Neural cell (in vitro differentiated cells): ENCODE results near the gene PLD5. TPM values are rescaled to one million over a fixed set of nuclear protein-coding genes. Genes with fewer than 3 reads are reported as not detected.

ENCODE experiments used
- H2AFZ ChIP-seq: fragments of 200-600, 300-800 bp; sonication (generic), shearing (Covaris generic); 2 replicates; pipeline ENCODE4 v1.6.0; 2014; ENCODE audit warnings: low read depth, mild to moderate bottlenecking, antibody characterized with exemption, low read length, moderate library complexity
- H3F3A ChIP-seq: fragments of 200-600 bp; shearing (Covaris generic); 2 replicates; pipeline ENCODE4 v1.6.1; 2016; ENCODE audit warnings: mild to moderate bottlenecking, moderate library complexity, mixed read lengths, antibody characterized with exemption, low read length; ENCODE audit not compliant: insufficient read depth, poor library complexity, severe bottlenecking
- H3K27ac ChIP-seq: fragments of 200-600, 300-800 bp; sonication (generic), shearing (Covaris generic); 2 replicates; pipeline ENCODE4 v1.5.1; 2014; ENCODE audit warnings: mild to moderate bottlenecking, low read length, moderate library complexity
- H3K27me3 ChIP-seq: fragments of 300-800, 200-600 bp; sonication (generic), shearing (Covaris generic); 2 replicates; pipeline ENCODE4 v1.6.0; 2014; ENCODE audit warnings: mild to moderate bottlenecking, low read depth, low read length, moderate library complexity; ENCODE audit not compliant: insufficient read depth
- H3K36me3 ChIP-seq: fragments of 300-800, 200-600 bp; sonication (generic), shearing (Covaris generic); 2 replicates; pipeline ENCODE4 v1.5.1; 2014; ENCODE audit warnings: mild to moderate bottlenecking, antibody characterized with exemption, low read length, moderate library complexity; ENCODE audit not compliant: insufficient read depth
- H3K4me2 ChIP-seq: fragments of 300-800, 200-600 bp; sonication (generic), shearing (Covaris generic); 2 replicates; pipeline ENCODE4 v1.6.0; 2014; ENCODE audit warnings: mild to moderate bottlenecking, low read length
- H3K4me3 ChIP-seq: fragments of 300-800, 200-600 bp; sonication (generic), shearing (Covaris generic); 2 replicates; pipeline ENCODE4 v1.5.1; 2014; ENCODE audit warnings: mild to moderate bottlenecking, low read length, moderate library complexity
- H3K79me2 ChIP-seq: fragments of 200-600 bp; shearing (Covaris generic); replicated peaks from 2 replicates; pipeline ENCODE4 v1.6.0; 2014; ENCODE audit warnings: mild to moderate bottlenecking, low read length, moderate library complexity; ENCODE audit not compliant: insufficient read depth
- H3K9ac ChIP-seq: fragments of 300-800, 200-600 bp; sonication (generic), shearing (Covaris generic); 2 replicates; pipeline ENCODE4 v1.6.1; 2016; ENCODE audit warnings: mild to moderate bottlenecking, low read length, mixed read lengths
- H3K9me2 ChIP-seq: fragments of 200-600 bp; shearing (Covaris generic); 2 replicates; pipeline ENCODE4 v1.6.1; 2016; ENCODE audit warnings: mild to moderate bottlenecking, low read length, mixed read lengths; ENCODE audit not compliant: insufficient read depth
- H3K9me3 ChIP-seq: fragments of 200-600, 300-800 bp; sonication (generic), shearing (Covaris generic); 2 replicates; pipeline ENCODE4 v1.6.1; 2016; ENCODE audit warnings: mild to moderate bottlenecking, mixed run types, low read length, moderate library complexity, mixed read lengths
- H4K20me1 ChIP-seq: fragments of 200-600 bp; shearing (Covaris generic); 2 replicates; pipeline ENCODE4 v1.6.1; 2016; ENCODE audit warnings: mild to moderate bottlenecking, mixed run types; ENCODE audit not compliant: insufficient read depth
- CTCF ChIP-seq: fragments of 450-650 bp; IDR thresholded peaks from 2 replicates; pipeline ENCODE4 v1.5.1; 2014; ENCODE audit warnings: antibody characterized with exemption, mild to moderate bottlenecking, moderate library complexity; ENCODE audit not compliant: poor library complexity, severe bottlenecking
- EP300 ChIP-seq: fragments of 450-650 bp; conservative IDR thresholded peaks from 2 replicates; pipeline ENCODE4 v1.6.1; 2014; ENCODE audit warnings: antibody characterized with exemption, mild to moderate bottlenecking, moderate library complexity; ENCODE audit not compliant: poor library complexity, severe bottlenecking
- EZH2 ChIP-seq: fragments of 200-600, 300-800 bp; shearing (Covaris generic), sonication (generic); IDR thresholded peaks from 2 replicates; pipeline ENCODE4 v1.6.1; 2014; ENCODE audit warnings: antibody characterized with exemption, low read length, borderline replicate concordance, mild to moderate bottlenecking; ENCODE audit not compliant: insufficient read depth, poor library complexity, severe bottlenecking
- MXI1 ChIP-seq: fragments of 450-650 bp; conservative IDR thresholded peaks from 2 replicates; pipeline ENCODE4 v1.6.1; 2014; ENCODE audit warnings: antibody characterized with exemption, mild to moderate bottlenecking; ENCODE audit not compliant: poor library complexity, severe bottlenecking
- POLR2AphosphoS5 ChIP-seq: IDR thresholded peaks from 2 replicates; pipeline ENCODE4 v1.6.1; 2012
- RAD21 ChIP-seq: fragments of 450-650 bp; conservative IDR thresholded peaks from 2 replicates; pipeline ENCODE4 v1.6.1; 2014; ENCODE audit warnings: antibody characterized with exemption, mild to moderate bottlenecking, moderate library complexity
- REST ChIP-seq: IDR thresholded peaks from 2 replicates; pipeline ENCODE4 v1.6.1; 2012; ENCODE audit warnings: borderline replicate concordance
- SMC3 ChIP-seq: fragments of 450-650 bp; conservative IDR thresholded peaks from 2 replicates; pipeline ENCODE4 v1.6.1; 2014; ENCODE audit warnings: antibody characterized with exemption, mild to moderate bottlenecking, moderate library complexity; ENCODE audit not compliant: poor library complexity
- TAF1 ChIP-seq: IDR thresholded peaks from 2 replicates; pipeline ENCODE4 v1.6.1; 2012; ENCODE audit warnings: low read depth
- polyA plus RNA-seq: library from polyadenylated mRNA; depleted of rRNA; stranded (reverse); fragments of >200 nt; gene quantifications from 2 replicates; pipeline ENCODE4 v1.2.3, GENCODE V29; 2014

PLD5 gene
- polyA plus RNA-seq, 1 donor from 2014 or later, result 0.64 TPM

- H3K79me2 ChIP-seq, result no peaks in the 10 kb centered on the region
- H3K4me3 ChIP-seq, result no peak overlapping the region
- H3K27me3 ChIP-seq, result no peaks in the 10 kb centered on the region
- H3F3A ChIP-seq, result no peaks in the 10 kb centered on the region
- no peaks in the 10 kb centered on the region for H3K36me3 ChIP-seq
- H2AFZ ChIP-seq, result no peak overlapping the region
- no peaks in the 10 kb centered on the region for H4K20me1 ChIP-seq
- H3K4me2 ChIP-seq, result no peak overlapping the region
- H3K9me3 ChIP-seq, result no peaks in the 10 kb centered on the region
- no peak overlapping the region for H3K27ac ChIP-seq
- no peak overlapping the region for H3K9ac ChIP-seq
- no peaks in the 10 kb centered on the region for H3K9me2 ChIP-seq
- TF ChIP-seq MXI1 (no peak), POLR2AphosphoS5 (no peak), EZH2 (no peak), REST (no peak), EP300 (no peak), TAF1 (no peak), RAD21 (no peak), CTCF (no peak), SMC3 (no peak)
These were observed 98.1 kb downstream of the PLD5 start for GRCh38 chr1:242426271-242426905.

- Histone ChIP-seq H3K9me3 (no peaks in the 10 kb centered on the region), H2AFZ (no peak overlapping the region), H3K4me3 (no peak overlapping the region), H3K36me3 (no peaks in the 10 kb centered on the region), H3K4me2 (no peak overlapping the region), H3K9me2 (no peaks in the 10 kb centered on the region), H3K27me3 (no peaks in the 10 kb centered on the region), H3K9ac (no peak overlapping the region), H3K27ac (no peak overlapping the region), H3K79me2 (no peaks in the 10 kb centered on the region), H4K20me1 (no peaks in the 10 kb centered on the region), H3F3A (no peaks in the 10 kb centered on the region)
- TF ChIP-seq EZH2 (no peak), MXI1 (no peak), RAD21 (no peak), SMC3 (no peak), CTCF (no peak), TAF1 (no peak), POLR2AphosphoS5 (no peak), REST (no peak), EP300 (no peak)
These were observed 99.3 kb downstream of the PLD5 start for GRCh38 chr1:242425232-242425631.
